ENCODE data around the gene LMBRD1. TPM values are rescaled to one million over a fixed set of nuclear protein-coding genes. Genes with fewer than 3 reads are reported as not detected.

LMBRD1 gene
- total and polyA plus RNA-seq, 2 of the 13 experiments (the other 11 are each of a cell fraction or from before 2014, with no cell fraction given) = 18.9 to 21.5 TPM

DNA sequence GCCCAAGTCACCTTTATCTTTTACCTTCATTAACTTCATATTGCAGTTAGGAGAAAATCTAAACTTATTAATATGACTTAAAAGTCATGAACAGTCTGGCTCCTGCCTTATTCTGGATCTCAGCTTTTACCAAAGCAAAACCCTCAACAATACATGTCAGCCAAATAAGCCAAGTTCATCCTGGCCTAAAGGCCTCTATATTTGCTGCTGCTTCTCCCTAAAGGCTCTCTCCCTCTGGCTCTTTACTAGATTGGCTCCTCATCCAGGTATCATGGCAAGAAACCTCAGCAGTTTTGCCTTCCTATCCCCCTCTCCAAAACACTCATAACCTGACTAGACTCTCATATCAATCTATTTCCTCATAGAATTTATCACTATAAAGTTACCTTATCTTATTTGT, 11.1 kb downstream of the LMBRD1 start:
- CTCF ChIA-PET (ENCODE audit: low intra/inter-chr PET ratio, low total read pairs) = no interaction called here
- FAIRE-seq (no peak), ATAC-seq (no peak)

GRCh38 chr6:69784595-69785377, 12.0 kb downstream of the LMBRD1 start:
- FAIRE-seq (no peak), ATAC-seq (0 out of 3 replicates have a peak, but pooled peaks have one; percentile 22), DNase-seq (ENCODE audit: low spot score) (no peak)
- Histone ChIP-seq H3K9ac (ENCODE audit: insufficient read depth, low read depth, low read length) (no peak overlapping the region), H3K4me3 (replicated peaks in 1 of 3; ENCODE audit: insufficient read depth in 1 of 3, low read depth in 2 of 3, low read length in 3 of 3) (no peak overlapping the region), H3K4me1 (ENCODE audit: insufficient read depth, low read length) (peaks cover 17% of the 10 kb centered on the region), H4K20me1 (ENCODE audit: insufficient read depth, low read length) (no peaks in the 10 kb centered on the region; the same call in 1 of the 2 replicates), H3K79me2 (ENCODE audit: insufficient read depth, low read length) (no peaks in the 10 kb centered on the region), H3K27ac (ENCODE audit: extremely low read length, insufficient read depth, low read length) (no peak overlapping the region), H3K36me3 (replicated peaks in 1 of 2; ENCODE audit: control insufficient read depth in 1 of 2, insufficient read depth in 2 of 2, low read length in 2 of 2) (peaks cover 0 to 6% of the 10 kb centered on the region in 2 experiments; a peak in 1 of 5 replicates), H3K9me3 (ENCODE audit: low read length) (no peaks in the 10 kb centered on the region), H3K27me3 (ENCODE audit: control insufficient read depth in 1 of 2, insufficient read depth in 2 of 2, low read length in 2 of 2) (no peaks in the 10 kb centered on the region), H3K4me2 (ENCODE audit: low read depth, low read length) (no peak overlapping the region), H2AFZ (ENCODE audit: low read length) (no peak overlapping the region)
- in situ Hi-C loops (cut with HindIII; ENCODE audit: extremely low pct_ligation_motif_present, low pct_unique_long_range_greater_than_20kb) = no loop called here
- ChIA-PET POLR2A (interaction anchor here (1.4 kb wide), 1 partner anchor 12 kb away, joined by 4 read pairs; the partner anchor contains the start of gene LMBRD1), CTCF (ENCODE audit: low intra/inter-chr PET ratio, low total read pairs) (no interaction called here)
- BruUV-seq (replicated peaks) = no TSS peak
- intact Hi-C loops (cut with micrococcal nuclease; ENCODE audit: unreplicated experiment) = no loop called here
- WGBS (ENCODE audit: low lambda C conversion rate) = 92% methylated on average over 3 of the region's 3 CpGs
- no peak for TF ChIP-seq ISL2 (CRISPR knock-in tag; IDR thresholded peaks at IDR 0.05)
- no peak for TF ChIP-seq ZNF777 (CRISPR knock-in tag; IDR thresholded peaks at IDR 0.05)
- no peak for TF ChIP-seq ZNF746 (CRISPR knock-in tag; IDR thresholded peaks at IDR 0.05)
- TF ChIP-seq ZNF180 (CRISPR knock-in tag; IDR thresholded peaks at IDR 0.05; ENCODE audit: borderline replicate concordance, low read depth) = no peak
- TF ChIP-seq FOXA3 (CRISPR knock-in tag; IDR thresholded peaks at IDR 0.05) = no peak
- TF ChIP-seq ZKSCAN8 (CRISPR knock-in tag; IDR thresholded peaks at IDR 0.05; ENCODE audit: borderline replicate concordance) = no peak
- TF ChIP-seq, protein P1, sequence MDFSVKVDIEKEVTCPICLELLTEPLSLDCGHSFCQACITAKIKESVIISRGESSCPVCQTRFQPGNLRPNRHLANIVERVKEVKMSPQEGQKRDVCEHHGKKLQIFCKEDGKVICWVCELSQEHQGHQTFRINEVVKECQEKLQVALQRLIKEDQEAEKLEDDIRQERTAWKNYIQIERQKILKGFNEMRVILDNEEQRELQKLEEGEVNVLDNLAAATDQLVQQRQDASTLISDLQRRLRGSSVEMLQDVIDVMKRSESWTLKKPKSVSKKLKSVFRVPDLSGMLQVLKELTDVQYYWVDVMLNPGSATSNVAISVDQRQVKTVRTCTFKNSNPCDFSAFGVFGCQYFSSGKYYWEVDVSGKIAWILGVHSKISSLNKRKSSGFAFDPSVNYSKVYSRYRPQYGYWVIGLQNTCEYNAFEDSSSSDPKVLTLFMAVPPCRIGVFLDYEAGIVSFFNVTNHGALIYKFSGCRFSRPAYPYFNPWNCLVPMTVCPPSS (IDR thresholded peaks at IDR 0.05) = no peak
- TF ChIP-seq ZNF331 (CRISPR knock-in tag; IDR thresholded peaks at IDR 0.05) = no peak
- TF ChIP-seq THAP11 (CRISPR knock-in tag; IDR thresholded peaks at IDR 0.05) = no peak

More for the DNA sequence above, 11.1 kb downstream of the LMBRD1 start:
- no peaks in the 10 kb centered on the region for H3K79me2 ChIP-seq (ENCODE audit: insufficient read depth, low read length)
- H3K9me3 ChIP-seq (ENCODE audit: low read length) = no peaks in the 10 kb centered on the region
- H3K4me3 ChIP-seq (replicated peaks in 1 of 3; ENCODE audit: insufficient read depth in 1 of 3, low read depth in 2 of 3, low read length in 3 of 3) = no peak overlapping the region
- no peak overlapping the region for H3K9ac ChIP-seq (ENCODE audit: insufficient read depth, low read depth, low read length)
- TF ChIP-seq TAF15 (IDR thresholded peaks at IDR 0.05; ENCODE audit: low read depth, low read length, poor library complexity, severe bottlenecking) = no peak
- peaks cover 10% of the 10 kb centered on the region for H3K4me1 ChIP-seq (ENCODE audit: insufficient read depth, low read length)
- H2AFZ ChIP-seq (ENCODE audit: low read length) = no peak overlapping the region
- peaks cover 0 to 6% of the 10 kb centered on the region in 2 experiments; a peak in 1 of 5 replicates for H3K36me3 ChIP-seq (replicated peaks in 1 of 2; ENCODE audit: control insufficient read depth in 1 of 2, insufficient read depth in 2 of 2, low read length in 2 of 2)
- in situ Hi-C loops (cut with HindIII; ENCODE audit: extremely low pct_ligation_motif_present, low pct_unique_long_range_greater_than_20kb) = no loop called here
- H3K4me2 ChIP-seq (ENCODE audit: low read depth, low read length) = no peak overlapping the region
- intact Hi-C loops (cut with micrococcal nuclease; ENCODE audit: unreplicated experiment) = no loop called here
- no peak overlapping the region for H3K27ac ChIP-seq (ENCODE audit: extremely low read length, insufficient read depth, low read length)
- BruUV-seq (replicated peaks) = no TSS peak
- H4K20me1 ChIP-seq (ENCODE audit: insufficient read depth, low read length) = no peaks in the 10 kb centered on the region; the same call in 1 of the 2 replicates
- POLR2A ChIA-PET = interaction anchor here (1.4 kb wide), 1 partner anchor 11 kb away, joined by 4 read pairs; the partner anchor contains the start of gene LMBRD1
- DNase-seq (ENCODE audit: low spot score) = no peak
- no peaks in the 10 kb centered on the region for H3K27me3 ChIP-seq (ENCODE audit: control insufficient read depth in 1 of 2, insufficient read depth in 2 of 2, low read length in 2 of 2)

All from HepG2 (cell line).